Trophoblast cell (in vitro differentiated cells and primary cell): ENCODE results near the gene PABPN1. TPM values are rescaled to one million over a fixed set of nuclear protein-coding genes. Genes with fewer than 3 reads are reported as not detected.
"Not testable (repeated sequence)": the region's sequence is repeated elsewhere in the genome, so short reads cannot be mapped to it uniquely, and the experiment has no call there.

ENCODE experiments used
- DNase-seq, 2 donors: peaks; one replicate each; pipeline ENCODE4 v3.0.0-alpha.2; 2016
- H2AFZ ChIP-seq: 2 replicates; pipeline ENCODE4 v1.6.1; 2013; ENCODE audit warnings: low read length, moderate library complexity, mild to moderate bottlenecking; ENCODE audit not compliant: insufficient read depth, poor library complexity
- H2AK5ac ChIP-seq: 2 replicates; pipeline ENCODE4 v1.6.1; 2013; ENCODE audit warnings: mild to moderate bottlenecking, low read length
- H2BK120ac ChIP-seq: 2 replicates; pipeline ENCODE4 v1.6.1; 2013; ENCODE audit warnings: low read length, mild to moderate bottlenecking, moderate library complexity; ENCODE audit not compliant: insufficient read depth, poor library complexity
- H2BK12ac ChIP-seq: 2 replicates; pipeline ENCODE4 v1.6.1; 2013; ENCODE audit warnings: mild to moderate bottlenecking, low read length, moderate library complexity
- H2BK5ac ChIP-seq: 2 replicates; pipeline ENCODE4 v1.6.1; 2013; ENCODE audit warnings: low read length, low read depth, moderate library complexity, mild to moderate bottlenecking; ENCODE audit not compliant: poor library complexity
- H3K14ac ChIP-seq: 2 replicates; pipeline ENCODE4 v1.6.1; 2013; ENCODE audit warnings: mild to moderate bottlenecking, low read length
- H3K18ac ChIP-seq: 2 replicates; pipeline ENCODE4 v1.6.1; 2013; ENCODE audit warnings: mild to moderate bottlenecking, low read length
- H3K23ac ChIP-seq: 2 replicates; pipeline ENCODE4 v1.6.1; 2013; ENCODE audit warnings: low read length
- H3K27ac ChIP-seq: 2 replicates; pipeline ENCODE4 v1.5.1; 2013; ENCODE audit warnings: low read depth, mild to moderate bottlenecking, inconsistent platforms, low read length, moderate library complexity
- H3K27me3 ChIP-seq: 2 replicates; pipeline ENCODE4 v1.6.1; 2013; ENCODE audit warnings: inconsistent platforms, mild to moderate bottlenecking, low read length, moderate library complexity; ENCODE audit not compliant: insufficient read depth
- H3K36me3 ChIP-seq, 2 experiments: 1 replicate in 1 of 2; 2 replicates in 1 of 2; pipeline ENCODE4 v1.6.1; 2013; ENCODE audit warnings: low read length in 2 of 2, mild to moderate bottlenecking in 2 of 2, moderate library complexity in 1 of 2; ENCODE audit not compliant: insufficient read depth in 2 of 2, control insufficient read depth in 1 of 2
- H3K4ac ChIP-seq: 2 replicates; pipeline ENCODE4 v1.6.1; 2013; ENCODE audit warnings: low read depth, mild to moderate bottlenecking, low read length, moderate library complexity
- H3K4me1 ChIP-seq, 2 experiments: 1 replicate in 1 of 2; 2 replicates in 1 of 2; pipeline ENCODE4 v1.6.1; 2013; ENCODE audit warnings: low read length in 2 of 2, mild to moderate bottlenecking in 2 of 2, moderate library complexity in 1 of 2; ENCODE audit not compliant: insufficient read depth in 2 of 2, control insufficient read depth in 1 of 2
- H3K4me2 ChIP-seq: 2 replicates; pipeline ENCODE4 v1.6.1; 2013; ENCODE audit warnings: inconsistent platforms, mild to moderate bottlenecking, low read length, moderate library complexity
- H3K4me3 ChIP-seq: 2 replicates; pipeline ENCODE4 v1.5.1; 2013; ENCODE audit warnings: mild to moderate bottlenecking, low read depth, low read length, inconsistent platforms
- H3K79me1 ChIP-seq: one replicate; pipeline ENCODE4 v1.6.1; 2013; ENCODE audit warnings: low read length
- H3K79me2 ChIP-seq: 2 replicates; pipeline ENCODE4 v1.6.1; 2013; ENCODE audit warnings: low read length, mild to moderate bottlenecking; ENCODE audit not compliant: control insufficient read depth, insufficient read depth, poor library complexity
- H3K9ac ChIP-seq: 2 replicates; pipeline ENCODE4 v1.6.1; 2013; ENCODE audit warnings: mild to moderate bottlenecking, low read length
- H3K9me3 ChIP-seq: 2 replicates; pipeline ENCODE4 v1.6.1; 2013; ENCODE audit warnings: low read depth, mild to moderate bottlenecking, control low read depth, inconsistent platforms, low read length; ENCODE audit not compliant: insufficient read depth
- H4K12ac ChIP-seq: 2 replicates; pipeline ENCODE4 v1.6.1; 2013; ENCODE audit warnings: low read depth, mild to moderate bottlenecking, low read length, moderate library complexity
- H4K8ac ChIP-seq: 2 replicates; pipeline ENCODE4 v1.6.1; 2013; ENCODE audit warnings: low read depth, mild to moderate bottlenecking, low read length, moderate library complexity
- H4K91ac ChIP-seq: one replicate; pipeline ENCODE4 v1.6.1; 2013; ENCODE audit warnings: low read depth, mild to moderate bottlenecking, low read length, moderate library complexity
- WGBS: extraction: QIAGEN DNeasy Blood & Tissue Kit; methylation state at CpG from one replicate; pipeline ENCODE4 v1.1.7; 2013; ENCODE audit warnings: missing lambda C conversion rate; ENCODE audit not compliant: insufficient read length, insufficient coverage; ENCODE audit errors: extremely low coverage; 5-methylcytosine and 5-hydroxymethylcytosine counted together
- polyA plus RNA-seq: library from polyadenylated mRNA; stranded (reverse); fragments of 200-250 nt; gene quantifications from 2 replicates; pipeline ENCODE4 v1.2.3, GENCODE V29; 2013

The PABPN1 gene
- 159 and 161 TPM in 2 replicates for polyA plus RNA-seq

- peak within 1 kb of the TSS; percentile 98 for H3K9ac ChIP-seq
- H2AK5ac ChIP-seq = peak within 1 kb of the TSS; percentile 98
- peak within 1 kb of the TSS; percentile 42 for H2BK12ac ChIP-seq
- no peaks in the 10 kb centered on the region for H3K27me3 ChIP-seq
- H3K36me3 ChIP-seq = peaks cover 29 to 31% of the 10 kb centered on the region in 2 experiments
- peak within 1 kb of the TSS; percentile 99 for H2BK5ac ChIP-seq
- H3K79me2 ChIP-seq = peaks cover 9% of the 10 kb centered on the region
- peak within 1 kb of the TSS; percentile 73 for H3K4me2 ChIP-seq
- H3K4me1 ChIP-seq = peaks cover 8 to 10% of the 10 kb centered on the region in 2 experiments
- H3K9me3 ChIP-seq = no peaks in the 10 kb centered on the region
- H4K91ac ChIP-seq = peak within 1 kb of the TSS; percentile 100
- H3K79me1 ChIP-seq = peaks cover 17% of the 10 kb centered on the region
- peak within 1 kb of the TSS; percentile 100 for H4K12ac ChIP-seq
- DNase-seq = peak; percentile 100
- peak within 1 kb of the TSS; percentile 88 for H3K27ac ChIP-seq
- peak within 1 kb of the TSS; percentile 99 for H3K18ac ChIP-seq
- WGBS = no CpG with 5 or more reads among the region's 63 CpGs
- peak within 1 kb of the TSS; percentile 80 for H3K4me3 ChIP-seq
- H3K23ac ChIP-seq = no peak within 1 kb of the TSS
- H2AFZ ChIP-seq = peak within 1 kb of the TSS; percentile 96
- H3K4ac ChIP-seq = peak within 1 kb of the TSS; percentile 100
- peak within 1 kb of the TSS; percentile 99 for H3K14ac ChIP-seq
- peak within 1 kb of the TSS; percentile 90 for H2BK120ac ChIP-seq
- H4K8ac ChIP-seq = peak within 1 kb of the TSS; percentile 99
Observed at GRCh38 chr14:23320584-23321571, at the start of gene PABPN1. PABPN1 (plus strand) TSS chr14:23321457; CDS start chr14:23321470, 13 bp downstream.

GRCh38 chr14:23275412-23275811, 45.8 kb upstream of the PABPN1 start:
- no CpG with 5 or more reads among the region's 2 CpGs for whole genome bisulfite sequencing

GRCh38 chr14:23277189-23277588, 44.1 kb upstream of the PABPN1 start:
- no peak for DNase-seq
- Histone ChIP-seq H3K9me3 (no peaks in the 10 kb centered on the region), H3K27me3 (no peaks in the 10 kb centered on the region), H3K23ac (no peak overlapping the region), H2AK5ac (no peak overlapping the region), H4K12ac (no peak overlapping the region), H2AFZ (no peak overlapping the region), H2BK12ac (no peak overlapping the region), H3K9ac (no peak overlapping the region), H4K8ac (no peak overlapping the region), H3K36me3 (peaks cover 13 to 16% of the 10 kb centered on the region in 2 experiments), H2BK120ac (no peak overlapping the region), H3K4ac (no peak overlapping the region), H3K79me2 (no peaks in the 10 kb centered on the region), H2BK5ac (no peak overlapping the region), H3K4me2 (no peak overlapping the region), H4K91ac (no peak overlapping the region), H3K14ac (no peak overlapping the region), H3K18ac (no peak overlapping the region), H3K4me3 (no peak overlapping the region), H3K79me1 (no peaks in the 10 kb centered on the region), H3K4me1 (no peaks in the 10 kb centered on the region), H3K27ac (no peak overlapping the region)
- no CpG with 5 or more reads among the region's 3 CpGs for WGBS

More at GRCh38 chr14:23275412-23275811, 45.8 kb upstream of the PABPN1 start:
- DNase-seq = no peak
- Histone ChIP-seq H4K91ac (no peak overlapping the region), H3K79me1 (no peaks in the 10 kb centered on the region), H3K27me3 (no peaks in the 10 kb centered on the region), H3K4me2 (no peak overlapping the region), H3K9me3 (no peaks in the 10 kb centered on the region), H3K27ac (no peak overlapping the region), H3K4ac (no peak overlapping the region), H3K23ac (no peak overlapping the region), H3K36me3 (peaks cover 13 to 15% of the 10 kb centered on the region in 2 experiments), H4K12ac (no peak overlapping the region), H3K18ac (no peak overlapping the region), H3K4me3 (no peak overlapping the region), H3K14ac (no peak overlapping the region), H3K4me1 (no peaks in the 10 kb centered on the region), H2BK12ac (no peak overlapping the region), H2BK5ac (no peak overlapping the region), H3K79me2 (no peaks in the 10 kb centered on the region), H2BK120ac (no peak overlapping the region), H2AFZ (no peak overlapping the region), H2AK5ac (no peak overlapping the region), H4K8ac (no peak overlapping the region), H3K9ac (no peak overlapping the region)

GRCh38 chr14:23277928-23278327, 43.3 kb upstream of the PABPN1 start:
- not testable (repeated sequence) for H3K4ac ChIP-seq, H4K91ac ChIP-seq, H2AK5ac ChIP-seq, H4K8ac ChIP-seq, H3K23ac ChIP-seq, H3K79me1 ChIP-seq, H3K27ac ChIP-seq, H3K27me3 ChIP-seq, H3K4me1 ChIP-seq, H3K9ac ChIP-seq, H3K14ac ChIP-seq, DNase-seq, H2BK5ac ChIP-seq, H2BK12ac ChIP-seq, H3K4me3 ChIP-seq, H2AFZ ChIP-seq, H3K4me2 ChIP-seq, H2BK120ac ChIP-seq, H3K9me3 ChIP-seq, H4K12ac ChIP-seq, H3K18ac ChIP-seq, H3K79me2 ChIP-seq
- WGBS = no CpG with 5 or more reads among the region's 6 CpGs
- H3K36me3 ChIP-seq = peaks cover 13 to 16% of the 10 kb centered on the region in 2 experiments
